ENCODE measurements around the gene WDR41.

DNA sequence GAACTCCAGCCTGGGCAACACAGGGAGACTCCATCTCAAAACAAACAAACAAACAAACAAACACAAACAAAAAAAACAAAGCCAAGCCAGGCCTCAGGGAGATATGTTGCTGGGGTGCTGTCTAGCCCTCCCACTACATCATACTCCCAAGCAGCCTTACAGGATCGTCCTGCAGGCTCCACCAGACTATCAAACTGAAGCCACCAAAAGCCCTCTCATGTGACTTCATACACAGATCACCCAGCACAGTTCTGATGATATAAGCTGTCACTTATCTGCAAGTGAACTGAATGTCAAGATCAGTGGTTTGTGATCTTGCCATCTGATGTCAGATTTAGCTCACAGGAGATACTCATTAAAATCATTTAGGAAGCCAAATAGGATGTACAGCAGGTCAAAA lies 43.3 kb downstream of the WDR41 start:
- no peak for TF ChIP-seq POLR2A (IDR thresholded peaks at IDR 0.05)
- TF ChIP-seq, protein P1, sequence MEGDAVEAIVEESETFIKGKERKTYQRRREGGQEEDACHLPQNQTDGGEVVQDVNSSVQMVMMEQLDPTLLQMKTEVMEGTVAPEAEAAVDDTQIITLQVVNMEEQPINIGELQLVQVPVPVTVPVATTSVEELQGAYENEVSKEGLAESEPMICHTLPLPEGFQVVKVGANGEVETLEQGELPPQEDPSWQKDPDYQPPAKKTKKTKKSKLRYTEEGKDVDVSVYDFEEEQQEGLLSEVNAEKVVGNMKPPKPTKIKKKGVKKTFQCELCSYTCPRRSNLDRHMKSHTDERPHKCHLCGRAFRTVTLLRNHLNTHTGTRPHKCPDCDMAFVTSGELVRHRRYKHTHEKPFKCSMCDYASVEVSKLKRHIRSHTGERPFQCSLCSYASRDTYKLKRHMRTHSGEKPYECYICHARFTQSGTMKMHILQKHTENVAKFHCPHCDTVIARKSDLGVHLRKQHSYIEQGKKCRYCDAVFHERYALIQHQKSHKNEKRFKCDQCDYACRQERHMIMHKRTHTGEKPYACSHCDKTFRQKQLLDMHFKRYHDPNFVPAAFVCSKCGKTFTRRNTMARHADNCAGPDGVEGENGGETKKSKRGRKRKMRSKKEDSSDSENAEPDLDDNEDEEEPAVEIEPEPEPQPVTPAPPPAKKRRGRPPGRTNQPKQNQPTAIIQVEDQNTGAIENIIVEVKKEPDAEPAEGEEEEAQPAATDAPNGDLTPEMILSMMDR (IDR thresholded peaks at IDR 0.05): no peak

Measured in esophagus squamous epithelium (tissue), 4 donors.